Esophagus muscularis mucosa (tissue), 4 donors: Measurements from ENCODE around the gene EFR3B.

Experiments
- CTCF ChIP-seq, 3 experiments: fragments of 200-600 bp in 2 of 3; fragments of 450-650 bp in 1 of 3; sonication (generic) in 2 of 3; IDR thresholded peaks; one replicate each; pipeline ENCODE4 v1.5.1; 2017 to 2019; ENCODE audit warnings: antibody characterized with exemption in 3 of 3, mild to moderate bottlenecking in 2 of 3, moderate library complexity in 1 of 3
- EP300 ChIP-seq: sonication (generic); formaldehyde crosslinking; IDR thresholded peaks from one replicate; pipeline ENCODE4 v1.6.1; 2017; ENCODE audit warnings: antibody characterized with exemption
- POLR2A ChIP-seq: fragments of 450-650 bp; IDR thresholded peaks from one replicate; pipeline ENCODE4 v1.6.1; 2017; ENCODE audit warnings: antibody characterized with exemption, moderate library complexity, mild to moderate bottlenecking, low read depth
- POLR2AphosphoS5 ChIP-seq, 2 donors: sonication (generic); formaldehyde crosslinking; IDR thresholded peaks; one replicate each; pipeline ENCODE4 v1.6.1; 2017; ENCODE audit warnings: antibody characterized with exemption in 2 of 2

- TF ChIP-seq CTCF (IDR thresholded peaks at IDR 0.05) (no peak), POLR2AphosphoS5 (IDR thresholded peaks at IDR 0.05) (no peak), POLR2A (no peak), EP300 (no peak)
Observed at GRCh38 chr2:25088817-25089516, 47.1 kb downstream of the EFR3B start.
